NCI-H2227 (cell line): ENCODE results near the gene CELSR1.
"Not testable (repeated sequence)": the region's sequence is repeated elsewhere in the genome, so short reads cannot be mapped to it uniquely, and the experiment has no call there.

ENCODE experiments used
- DNase-seq: peaks from one replicate; lab custom pipeline; 2025; ENCODE audit not compliant: unreplicated experiment; lab: John Stamatoyannopoulos, UW

CELSR1 gene

DNA sequence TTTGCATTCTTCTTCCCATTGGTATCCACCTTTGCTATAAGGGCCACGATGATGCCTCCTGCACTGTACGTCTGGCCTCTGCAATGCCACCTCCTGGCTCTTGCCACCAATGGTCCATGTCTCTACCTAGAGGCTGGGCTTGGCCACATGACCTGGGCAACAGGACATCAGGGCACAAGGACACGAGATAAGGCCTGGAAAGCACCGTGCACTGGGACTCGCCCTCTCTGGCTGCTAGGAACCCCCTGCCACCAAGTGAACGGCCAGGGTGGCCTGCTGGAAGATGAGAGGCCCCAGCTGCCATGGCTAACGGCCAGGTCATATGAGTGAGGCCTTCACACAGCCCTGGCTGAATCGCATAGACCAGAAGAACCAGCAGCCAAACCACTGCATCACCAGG is 114.5 kb downstream of the CELSR1 start:
- DNase-seq = no peak

DNA sequence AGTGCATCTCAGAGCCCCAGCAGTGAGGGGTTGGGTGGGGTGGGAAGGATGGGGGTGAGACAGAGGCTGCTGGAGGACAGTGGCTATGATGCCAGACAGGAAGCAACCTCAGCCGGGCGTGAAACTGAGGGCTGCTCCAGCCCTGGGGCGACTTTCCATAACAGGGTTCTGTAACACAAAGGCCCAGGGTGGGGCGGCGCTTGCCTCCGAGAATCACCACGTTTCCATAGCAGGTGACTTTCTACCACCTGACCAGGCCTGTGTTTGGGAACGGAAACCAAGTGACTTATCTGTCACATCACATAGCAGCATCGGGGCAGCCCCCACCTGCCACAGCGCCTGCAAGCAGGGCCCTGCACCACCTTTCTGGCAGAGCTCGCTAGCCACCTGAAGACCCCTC is 116.2 kb downstream of the CELSR1 start:
- no peak for DNase-seq

DNA sequence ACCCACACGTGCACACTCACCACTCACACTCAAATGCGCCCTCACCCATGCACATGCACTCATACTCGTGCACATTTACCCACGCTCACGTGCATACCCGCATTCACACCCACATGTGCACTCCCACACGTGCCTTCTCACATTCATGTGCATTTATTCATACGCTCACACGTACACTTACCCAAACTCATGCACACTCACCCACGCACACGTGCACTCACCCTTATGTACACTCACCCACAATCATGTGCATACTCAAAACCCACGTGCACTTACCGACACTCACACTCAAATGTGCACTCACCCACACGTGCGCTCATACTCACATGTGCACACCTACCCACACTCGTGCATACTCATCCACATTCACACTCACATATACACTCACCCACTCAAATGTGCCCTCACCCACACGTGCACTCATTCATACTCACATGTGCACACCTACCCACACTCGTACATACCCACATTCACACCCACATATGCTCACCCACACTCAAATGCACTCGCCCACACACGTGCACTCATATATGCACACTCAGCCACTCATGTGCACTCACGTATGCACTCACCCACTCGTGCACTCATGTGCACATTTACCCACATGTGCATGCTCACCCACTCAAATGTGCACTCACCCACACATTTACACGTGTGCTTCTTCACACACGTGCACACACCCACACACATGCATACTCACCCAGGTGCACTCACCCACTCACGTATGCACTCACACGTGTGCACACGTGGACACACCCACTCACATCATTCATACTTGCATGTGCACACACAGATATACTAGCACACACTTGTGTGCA is 117.5 kb downstream of the CELSR1 start:
- no peak for DNase-seq

DNA sequence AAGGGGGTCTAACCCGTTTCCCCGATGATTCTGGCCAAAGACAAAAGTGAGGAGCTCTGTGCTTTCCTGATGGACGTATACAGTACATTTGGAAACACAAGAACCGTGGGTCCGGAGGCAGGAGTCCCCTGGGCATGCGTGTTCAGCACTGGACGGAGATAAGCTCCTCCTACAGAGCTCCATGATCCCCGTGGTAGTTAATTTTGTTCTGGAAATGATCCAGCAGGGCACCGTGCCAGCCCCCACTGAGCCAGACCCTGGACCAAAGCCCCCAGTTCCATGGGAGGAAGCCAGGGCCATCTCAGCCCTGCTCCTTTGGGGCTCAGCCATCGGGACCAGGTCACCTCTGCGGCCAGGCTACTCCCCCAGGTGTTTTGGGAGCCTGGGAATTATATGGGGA is 118.6 kb downstream of the CELSR1 start:
- no peak for DNase-seq

DNA sequence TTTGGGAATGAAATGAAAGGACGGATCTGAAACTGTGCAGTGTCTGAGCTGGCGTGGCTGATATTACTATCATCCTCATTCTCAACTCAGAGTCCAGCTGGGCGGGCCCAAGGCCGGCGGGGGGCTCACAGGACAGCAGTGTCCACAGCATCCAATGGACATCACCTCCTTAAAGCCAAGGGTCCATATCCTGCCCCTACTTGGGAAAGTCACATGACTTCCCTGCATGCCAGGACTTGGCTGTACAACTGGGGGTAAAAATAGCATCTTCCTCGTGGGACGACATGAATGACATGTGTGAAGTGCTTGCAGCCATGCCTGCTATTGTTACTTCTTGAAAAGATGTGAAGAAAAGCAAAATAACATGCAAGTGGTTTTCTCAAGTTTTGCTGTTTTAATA is 119.7 kb downstream of the CELSR1 start:
- DNase-seq = no peak

DNA sequence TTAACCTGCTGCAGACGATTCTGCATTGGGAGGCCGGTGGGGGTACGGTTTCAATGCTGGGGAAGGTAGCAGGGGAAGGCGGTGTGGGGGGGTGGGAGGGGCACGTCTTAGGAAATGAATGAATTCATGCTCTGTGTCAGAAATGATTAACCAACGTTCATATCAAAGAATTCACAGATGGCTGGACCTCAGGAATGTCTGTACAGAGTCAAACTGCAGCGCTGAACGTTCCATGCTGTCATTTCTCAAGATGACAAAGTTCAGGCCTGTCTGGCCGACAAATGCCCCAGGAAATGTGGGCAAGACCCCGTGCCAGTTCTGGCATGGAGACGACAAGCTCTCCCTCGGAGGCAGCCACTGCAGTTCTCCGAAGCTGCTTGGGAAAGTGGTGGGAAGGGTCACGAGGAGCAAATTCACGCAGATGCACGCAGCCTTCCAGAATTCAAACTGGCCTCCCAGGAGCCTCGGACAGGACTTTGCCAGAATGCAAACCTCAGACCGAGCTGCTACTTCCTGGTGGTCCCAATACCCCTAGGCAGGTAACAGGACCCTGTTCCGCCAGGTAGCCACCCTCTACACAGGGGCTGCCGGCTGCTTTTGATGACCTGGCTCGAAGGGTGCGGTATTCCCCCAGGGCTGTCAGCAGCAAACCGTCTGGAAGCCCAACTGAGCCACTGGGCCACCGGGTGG is 120.4 kb downstream of the CELSR1 start:
- DNase-seq = no peak

DNA sequence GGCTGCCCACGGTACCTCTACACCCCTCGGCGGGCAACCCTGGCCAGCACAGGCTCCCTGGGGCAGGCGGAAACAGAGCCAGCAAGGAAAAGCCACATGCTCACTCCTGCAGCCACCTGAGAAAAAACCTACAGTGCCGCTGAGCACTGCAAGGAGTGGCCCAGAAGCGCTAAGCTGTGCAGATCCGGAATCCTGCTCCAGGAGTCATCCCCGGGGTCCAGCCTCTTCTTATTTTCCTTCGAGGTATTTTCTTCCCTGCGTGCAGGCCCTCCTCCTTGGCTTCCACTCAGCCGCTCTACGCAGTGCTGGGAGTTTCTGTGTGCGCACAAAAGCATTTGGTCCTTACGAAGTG is 120.9 kb downstream of the CELSR1 start:
- no peak for DNase-seq

DNA sequence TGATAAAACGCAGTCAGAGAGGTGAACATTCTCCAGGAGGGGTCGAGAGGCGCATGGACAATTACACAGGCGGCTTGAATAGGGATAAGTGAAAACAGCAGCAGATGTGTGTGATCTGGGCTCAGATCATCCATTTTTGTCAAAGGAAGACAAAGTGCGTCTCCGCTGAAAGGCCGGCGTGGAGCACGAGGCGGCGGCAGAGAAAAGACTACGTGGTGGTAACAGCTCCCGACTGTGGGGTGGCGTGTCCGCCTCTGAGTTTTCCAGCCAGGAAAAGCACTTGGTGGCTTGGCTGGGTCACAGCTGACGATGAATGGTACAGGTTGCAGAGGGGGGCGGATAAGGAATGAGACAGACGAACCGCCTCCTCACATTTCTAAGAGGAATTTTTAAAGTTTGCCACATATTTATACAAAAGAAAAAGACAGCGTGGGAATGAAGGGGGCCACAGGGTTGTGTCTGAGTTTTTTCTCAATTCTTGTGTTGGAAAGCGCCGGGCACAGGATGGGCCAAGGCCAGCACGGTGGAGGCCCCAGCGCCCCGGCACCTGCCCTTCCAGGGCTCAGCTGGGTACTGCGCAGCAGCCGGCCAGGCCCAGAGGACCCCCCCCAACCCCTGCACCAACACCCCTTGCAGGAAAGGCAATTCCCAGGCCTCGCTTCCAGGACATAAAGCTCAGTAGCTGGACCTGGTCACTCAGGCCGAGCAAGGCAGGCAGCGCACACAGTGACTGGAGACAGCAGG is 121.5 kb downstream of the CELSR1 start:
- DNase-seq = peak; percentile 36

DNA sequence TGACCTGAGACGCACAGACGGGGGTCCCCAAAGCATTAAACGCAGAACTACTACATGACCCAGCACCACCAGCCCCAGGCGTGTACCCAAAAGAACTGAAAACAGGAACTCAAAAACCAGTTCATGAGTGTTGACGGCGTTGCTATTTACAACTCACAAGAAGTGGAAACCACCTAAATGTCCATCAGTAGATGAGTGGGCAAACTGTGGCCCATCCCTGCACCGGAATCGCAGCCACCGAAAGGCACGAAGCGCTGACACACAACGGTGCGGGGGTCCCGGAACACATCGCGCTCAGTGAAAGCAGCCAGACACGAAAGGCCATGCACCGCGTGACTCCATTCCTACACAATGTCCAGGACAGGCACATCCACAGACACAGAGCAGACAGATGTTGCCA is 122.7 kb downstream of the CELSR1 start:
- no peak for DNase-seq

DNA sequence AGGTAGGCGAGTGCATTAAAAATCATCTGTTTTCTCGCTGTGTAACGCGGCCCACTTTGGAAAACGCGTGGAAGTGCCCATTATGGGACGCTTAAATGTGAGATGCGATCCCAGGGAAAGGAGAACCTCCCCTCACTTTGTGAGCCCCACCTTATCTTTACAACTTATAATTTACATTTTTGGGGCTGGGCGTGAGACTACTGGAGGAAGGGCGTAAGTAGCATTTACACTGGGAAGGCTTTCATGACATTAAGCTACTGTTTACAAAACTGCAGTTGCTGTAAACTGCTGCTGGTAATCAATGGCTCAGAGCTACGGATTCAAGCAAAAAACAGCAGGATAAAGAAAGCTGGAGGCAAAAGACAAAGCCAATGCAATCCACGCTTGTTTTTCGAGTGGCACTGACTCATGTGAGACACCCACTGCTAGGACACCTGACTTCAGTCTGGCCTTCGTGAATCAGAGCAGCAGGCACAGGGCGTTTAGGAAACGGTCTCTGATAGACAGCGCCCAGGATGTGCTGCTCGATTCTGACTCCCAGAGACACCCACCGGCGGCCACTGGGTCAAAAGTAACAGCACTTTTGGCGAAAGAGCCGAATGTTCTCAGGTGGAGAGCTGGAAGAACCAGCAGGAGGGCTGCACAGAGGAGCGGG is 123.6 kb downstream of the CELSR1 start:
- DNase-seq = no peak

DNA sequence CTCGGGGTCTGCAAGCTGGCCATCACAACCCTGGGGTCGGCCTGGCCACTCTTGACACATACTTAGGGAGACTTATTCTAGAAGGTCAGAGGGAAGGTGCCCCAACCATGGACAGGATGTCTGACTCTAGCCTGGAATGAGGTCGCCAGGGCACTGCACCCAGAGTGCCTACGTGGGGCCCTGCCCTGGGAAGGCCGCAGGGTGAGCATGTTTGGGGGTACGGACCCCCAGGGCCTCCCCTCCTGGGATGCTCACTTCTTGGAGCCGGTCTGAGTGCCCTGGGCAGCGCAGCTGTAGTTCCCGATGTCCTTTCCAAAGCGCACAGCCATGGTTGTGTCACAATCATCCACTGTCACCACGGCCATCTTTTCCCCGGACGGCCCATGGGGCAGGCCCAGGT is 126.1 kb downstream of the CELSR1 start:
- no peak for DNase-seq

DNA sequence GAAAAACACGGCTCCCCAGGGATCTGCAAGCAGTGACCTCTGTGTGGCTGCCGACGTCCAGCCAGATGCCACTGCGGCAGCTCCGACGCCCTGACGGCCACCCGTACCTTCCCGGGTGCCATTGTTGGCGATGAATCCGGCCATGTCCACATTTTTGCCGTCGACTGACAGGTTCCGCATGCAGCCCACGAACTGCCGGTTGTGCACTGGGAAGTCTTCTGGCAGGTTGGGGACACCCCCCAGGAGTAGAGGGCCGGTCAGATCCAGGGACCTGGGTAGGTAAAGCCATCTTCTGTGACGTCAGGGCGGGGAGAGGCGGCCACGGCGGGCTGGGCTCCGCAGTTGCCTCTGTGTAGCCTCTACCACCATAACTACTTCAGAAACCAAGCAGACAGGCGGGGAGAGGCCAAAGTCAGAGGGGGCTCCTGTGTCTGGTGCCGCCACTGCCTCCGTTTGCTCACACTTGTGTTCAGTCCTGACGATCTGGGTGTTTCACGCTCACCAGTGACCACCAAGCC is 127.1 kb downstream of the CELSR1 start:
- no peak for DNase-seq

DNA sequence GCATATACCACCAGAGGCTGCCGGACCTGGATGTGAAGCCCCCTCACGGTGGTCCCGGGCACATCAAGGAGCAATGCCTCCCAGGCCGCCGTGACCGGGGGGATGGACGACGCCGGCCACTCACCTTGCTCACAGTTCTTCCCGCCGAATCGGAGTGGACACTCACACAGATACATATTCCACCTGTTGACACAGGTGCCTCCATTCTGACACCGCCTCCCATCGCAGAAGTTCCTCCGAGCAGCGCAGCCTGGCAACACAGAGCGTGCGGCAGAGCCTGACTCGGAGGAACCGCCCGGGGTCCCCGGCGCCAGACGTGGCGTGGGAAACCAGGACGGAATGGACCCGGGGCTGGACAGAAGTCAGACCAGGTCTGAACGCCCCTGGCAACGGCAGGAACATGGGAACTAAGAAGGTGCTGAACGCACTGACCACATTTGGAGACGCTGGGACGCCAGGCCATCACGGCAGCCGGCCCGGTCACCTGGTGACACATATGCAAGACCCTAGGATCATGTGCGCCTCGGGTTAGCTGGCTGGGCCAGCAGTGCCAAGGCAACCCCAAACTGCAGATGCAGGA is 127.7 kb downstream of the CELSR1 start:
- DNase-seq = no peak

DNA sequence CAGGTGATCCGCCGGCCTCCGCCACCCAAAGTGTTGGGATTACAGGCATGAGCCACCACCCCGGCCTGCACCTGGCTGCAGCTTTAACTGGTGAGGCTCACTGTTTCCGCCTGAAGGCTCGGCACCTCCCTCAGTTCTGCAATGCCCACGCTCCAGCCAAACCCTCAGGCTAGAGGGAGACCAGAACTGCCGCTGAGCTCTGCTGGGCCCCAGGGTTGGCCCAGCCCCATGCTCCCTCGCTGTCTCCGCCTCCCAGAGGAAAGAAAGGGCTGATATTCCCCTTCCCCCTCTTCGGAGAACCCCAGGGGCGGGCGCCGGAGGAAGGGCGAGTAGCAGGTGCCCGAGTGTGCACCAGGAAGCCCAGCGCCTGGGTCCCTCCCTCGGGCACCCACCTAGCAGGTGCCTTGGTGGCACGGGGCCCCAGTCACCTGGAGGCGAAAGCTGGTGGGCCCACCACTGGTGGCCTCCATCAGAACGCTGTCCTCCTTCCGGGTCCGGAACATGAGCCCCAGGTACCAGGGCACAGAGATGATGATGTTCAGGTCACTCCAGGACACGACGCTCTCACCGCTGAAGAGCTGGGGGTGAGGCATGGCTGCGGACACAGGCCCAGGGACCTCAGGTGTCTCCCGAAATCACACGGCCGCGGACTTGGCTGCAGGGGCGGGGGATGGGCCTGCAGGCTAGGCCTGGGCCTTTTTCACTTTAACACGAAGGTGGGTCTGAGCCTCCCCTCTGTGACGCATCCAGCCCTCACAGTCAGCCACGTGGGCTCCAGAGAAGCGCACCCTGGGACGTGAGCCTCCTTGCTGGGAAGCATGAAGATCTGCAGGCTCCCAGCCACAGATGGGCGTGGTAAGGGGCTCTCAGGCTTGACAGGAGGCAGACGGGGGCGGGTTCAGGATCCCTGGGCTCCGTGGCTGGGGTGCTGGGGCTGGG is 128.6 kb downstream of the CELSR1 start:
- no peak for DNase-seq

DNA sequence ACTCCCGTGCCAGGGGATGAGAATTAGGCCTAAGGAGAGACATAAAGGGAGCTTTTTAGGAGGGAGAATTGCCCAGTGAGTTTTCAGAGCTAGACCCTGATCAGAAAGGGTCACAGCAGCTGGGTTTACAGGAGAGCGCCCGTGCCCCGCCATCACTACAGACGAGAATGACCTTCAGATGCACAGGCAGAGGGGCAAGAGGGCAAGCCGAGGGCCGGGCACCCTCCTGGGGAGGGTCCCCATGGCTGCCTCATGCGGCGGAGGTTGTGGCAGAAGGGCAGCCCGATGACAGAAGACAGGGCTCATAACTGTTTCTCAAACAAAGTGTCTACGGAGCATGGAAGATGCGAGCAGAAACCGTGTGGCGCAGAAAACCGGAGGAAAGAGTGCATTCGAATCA is 129.7 kb downstream of the CELSR1 start:
- no peak for DNase-seq

DNA sequence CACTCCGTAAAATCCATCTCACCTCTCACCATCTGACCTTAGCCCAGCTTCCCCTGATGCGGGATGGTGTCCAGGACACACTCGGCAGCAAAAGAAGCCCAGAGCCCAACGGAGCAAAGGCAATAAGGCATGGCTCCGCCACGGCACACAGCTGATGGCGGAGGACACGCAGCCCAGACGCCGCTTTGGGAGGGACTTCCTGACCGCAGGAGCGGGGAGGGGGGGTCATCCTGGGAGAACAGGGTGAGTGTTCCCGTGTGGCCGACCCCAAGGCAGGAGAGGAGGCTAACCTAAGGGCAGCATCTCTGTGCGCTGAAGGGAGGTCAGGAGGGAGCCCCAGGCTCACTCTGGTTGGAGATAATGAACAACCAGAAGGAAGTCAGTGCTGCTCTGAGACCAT is 130.6 kb downstream of the CELSR1 start:
- DNase-seq = no peak

DNA sequence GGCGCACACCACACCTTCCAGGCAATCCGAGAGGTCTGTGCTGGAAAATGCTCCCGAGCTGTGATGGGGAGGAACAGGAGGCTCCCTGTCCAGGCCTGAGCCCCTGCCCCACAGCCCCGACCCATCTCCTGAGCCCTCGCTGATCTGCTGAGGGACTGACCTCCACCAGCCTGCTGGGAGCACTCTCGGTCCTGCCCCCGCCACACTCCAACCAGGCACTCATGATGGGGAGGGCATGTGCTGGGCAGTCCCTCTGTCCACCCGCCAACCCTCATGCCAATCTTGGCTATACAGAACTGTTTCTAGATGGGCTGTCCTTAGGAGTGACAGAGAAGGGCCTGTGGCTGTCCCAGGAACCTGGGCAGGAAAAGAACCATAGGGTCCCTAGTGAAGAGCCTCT is 131.1 kb downstream of the CELSR1 start:
- no peak for DNase-seq

DNA sequence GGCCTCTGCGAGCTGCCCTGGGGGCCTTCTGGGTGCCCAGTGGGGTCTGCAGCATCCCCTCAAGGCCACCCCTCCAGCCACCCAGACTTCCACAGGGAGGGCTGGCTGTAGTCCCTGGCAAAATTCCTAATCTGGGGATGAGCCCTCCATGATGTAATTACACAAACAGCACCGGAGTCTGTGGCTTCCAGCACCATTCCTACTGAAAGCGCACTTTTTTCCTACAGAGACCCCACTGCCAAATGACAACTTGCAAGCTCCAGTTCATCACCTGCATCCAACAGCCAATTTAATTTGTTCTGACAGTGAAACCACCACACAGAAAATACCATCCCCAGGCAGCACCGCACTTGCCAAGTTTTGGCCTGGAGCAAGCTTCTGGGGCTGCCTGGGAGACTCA is 131.5 kb downstream of the CELSR1 start:
- DNase-seq = no peak

DNA sequence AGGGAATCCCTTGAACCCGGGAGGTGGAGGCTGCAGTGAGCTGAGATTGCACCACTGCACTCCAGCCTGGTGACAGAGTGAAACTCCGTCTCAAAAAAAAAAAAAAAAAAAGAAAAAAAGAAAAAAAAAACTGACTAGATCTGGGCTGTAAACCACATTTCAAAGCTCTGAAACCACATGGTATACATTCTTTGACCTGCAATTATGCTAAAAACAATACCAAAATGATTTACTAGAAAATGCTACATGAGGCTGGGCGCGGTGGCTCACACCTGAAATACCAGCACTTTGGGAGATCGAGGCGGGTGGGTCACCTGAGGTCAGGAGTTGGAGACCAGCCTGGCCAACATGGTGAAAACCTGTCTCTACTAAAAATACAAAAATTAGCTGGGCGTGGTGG is 133.5 kb downstream of the CELSR1 start:
- DNase-seq = not testable (repeated sequence)

DNA sequence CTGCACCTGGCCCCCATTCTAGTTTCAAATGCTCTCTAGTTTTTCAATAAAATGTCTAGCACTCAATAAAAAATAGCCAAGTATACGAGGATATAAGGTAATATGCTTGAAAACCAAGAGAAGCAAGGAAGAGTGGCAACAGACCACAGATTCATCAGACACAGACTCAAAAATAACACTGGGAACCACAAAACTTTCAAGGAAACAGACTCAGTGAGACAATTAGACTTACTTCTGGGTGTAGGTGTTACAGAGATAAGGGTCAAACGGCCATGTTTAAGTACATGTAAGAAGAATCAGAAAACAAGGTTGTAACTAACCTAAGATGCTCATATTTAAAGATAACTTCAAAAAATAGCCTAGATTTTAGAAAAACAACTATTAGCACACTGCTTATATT is 134.9 kb downstream of the CELSR1 start:
- DNase-seq = no peak
